ENCODE results near the gene EYS.

Gene EYS

DNA sequence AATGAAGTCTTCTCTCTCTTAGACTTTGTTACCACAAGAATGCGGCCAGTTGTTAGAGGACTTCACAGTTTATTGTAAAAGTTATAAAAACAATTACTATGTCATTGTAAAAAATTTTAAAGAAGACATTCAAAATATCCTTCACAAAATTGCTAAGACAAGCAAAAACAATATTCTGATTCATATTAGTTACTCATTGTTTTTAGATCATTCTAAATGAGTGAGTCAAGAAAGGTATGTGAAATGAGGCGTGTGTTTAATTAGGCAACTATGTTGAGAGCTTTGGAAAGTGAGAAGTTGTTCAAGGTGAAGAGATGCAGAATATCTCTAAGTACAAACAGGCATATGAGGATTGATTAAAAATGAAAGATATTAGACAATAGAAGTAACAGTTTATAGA is 875.3 kb downstream of the EYS start:
- no peak for DNase-seq (ENCODE audit: low read depth)

- DNase-seq (ENCODE audit: low read depth), result no peak
These were observed 889.5 kb downstream of the EYS start for GRCh38 chr6:64817525-64817924.

- no peak for DNase-seq (ENCODE audit: low read depth)
These were observed 891.3 kb downstream of the EYS start for GRCh38 chr6:64815718-64816117.

- no peak for DNase-seq (ENCODE audit: low read depth)
These were observed 894.9 kb downstream of the EYS start for GRCh38 chr6:64812138-64812537.

- DNase-seq (ENCODE audit: low read depth), result no peak
These were observed 895.9 kb downstream of the EYS start for GRCh38 chr6:64811119-64811518.

DNA sequence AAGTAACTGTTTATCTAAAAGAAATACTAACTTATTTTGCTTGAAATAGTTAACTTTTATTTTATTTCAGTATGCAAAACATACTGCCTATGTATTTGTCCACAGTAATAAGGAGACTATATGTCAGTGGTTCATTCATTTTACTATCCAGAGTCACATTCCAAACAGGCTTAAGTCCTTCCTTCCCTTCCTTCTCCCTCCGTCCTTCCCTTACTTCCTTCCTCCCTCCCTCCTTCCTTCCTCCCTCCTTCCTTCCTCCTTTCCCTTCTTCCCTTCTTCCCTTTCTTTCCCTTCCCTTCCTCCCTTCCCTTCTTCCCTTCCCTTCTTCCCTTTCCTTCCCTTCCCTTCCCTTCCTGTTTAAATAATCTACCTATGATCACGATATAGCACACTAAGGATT is 899.2 kb downstream of the EYS start:
- DNase-seq (ENCODE audit: low read depth), result no peak

DNA sequence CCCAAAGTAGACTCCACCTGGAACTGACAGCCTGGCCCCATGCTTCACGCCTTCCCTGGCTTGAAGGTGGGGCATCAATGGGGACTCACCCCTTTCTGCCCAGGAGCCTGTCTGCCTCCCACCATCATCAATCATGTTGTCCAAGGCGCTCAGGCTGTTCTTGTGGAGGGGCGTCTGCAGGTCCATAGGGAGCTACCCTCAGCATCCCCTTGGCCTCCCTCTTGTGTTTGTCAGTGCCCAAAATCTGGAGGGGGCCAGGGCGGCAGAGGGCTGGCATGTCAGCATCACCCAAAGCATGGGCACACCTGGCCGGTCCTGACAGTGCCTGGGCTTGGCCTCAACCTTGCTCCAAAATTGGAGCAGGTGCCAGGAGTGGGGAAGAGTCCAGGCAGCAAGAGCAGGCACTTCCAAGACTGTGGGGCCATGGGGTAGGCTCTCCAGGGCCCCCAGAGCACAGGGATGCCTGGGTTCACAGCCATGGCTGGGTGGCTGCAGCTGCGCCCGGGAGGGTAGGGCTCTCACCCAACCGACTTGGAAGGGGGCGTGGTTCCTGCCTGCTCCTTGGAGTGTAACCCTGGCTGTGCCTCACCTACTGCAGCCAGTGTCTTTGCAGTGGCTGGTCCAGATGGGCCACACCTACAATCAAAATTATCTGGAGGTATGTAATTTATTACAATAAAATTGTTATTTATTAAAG is 903.4 kb downstream of the EYS start:
- no peak for DNase-seq (ENCODE audit: low read depth)

DNA sequence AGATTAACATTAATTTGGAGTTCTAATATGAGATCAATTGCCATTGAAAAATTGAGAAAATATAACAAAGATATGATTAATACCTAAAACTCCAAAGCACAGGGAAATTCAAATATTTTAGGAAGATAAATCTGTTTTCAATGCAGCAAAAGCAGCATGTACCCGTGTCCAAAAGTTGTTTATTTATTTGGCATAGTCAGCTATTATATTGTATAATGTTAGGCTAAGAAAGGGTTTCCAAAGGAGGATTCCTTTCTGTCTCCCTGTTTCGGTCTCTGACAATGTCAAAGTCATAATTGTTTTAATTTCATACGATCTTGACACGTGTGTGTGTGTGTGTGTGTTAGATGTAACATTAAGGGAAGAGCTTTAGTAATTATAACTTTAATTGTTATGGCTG is 914.5 kb downstream of the EYS start:
- DNase-seq (ENCODE audit: low read depth), result no peak

DNA sequence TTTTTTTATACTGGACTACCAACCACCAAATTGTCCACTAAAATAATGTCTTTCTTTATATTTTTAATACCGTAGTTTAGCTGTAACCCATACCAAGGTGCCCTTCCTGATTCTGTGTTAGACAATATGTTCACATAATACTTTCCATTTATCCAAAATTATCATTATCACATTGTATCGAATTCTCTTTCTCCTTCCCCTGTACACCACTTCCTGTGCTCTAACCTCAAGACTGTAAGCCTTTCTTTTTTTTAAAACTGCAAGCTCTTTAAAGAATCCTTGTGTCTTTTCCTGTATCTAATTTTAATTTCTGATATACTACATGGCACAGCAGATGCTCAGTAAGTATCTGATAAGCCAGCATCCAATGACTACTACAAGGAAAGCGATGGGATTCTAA is 917.5 kb downstream of the EYS start:
- no peak for DNase-seq (ENCODE audit: low read depth)

DNA sequence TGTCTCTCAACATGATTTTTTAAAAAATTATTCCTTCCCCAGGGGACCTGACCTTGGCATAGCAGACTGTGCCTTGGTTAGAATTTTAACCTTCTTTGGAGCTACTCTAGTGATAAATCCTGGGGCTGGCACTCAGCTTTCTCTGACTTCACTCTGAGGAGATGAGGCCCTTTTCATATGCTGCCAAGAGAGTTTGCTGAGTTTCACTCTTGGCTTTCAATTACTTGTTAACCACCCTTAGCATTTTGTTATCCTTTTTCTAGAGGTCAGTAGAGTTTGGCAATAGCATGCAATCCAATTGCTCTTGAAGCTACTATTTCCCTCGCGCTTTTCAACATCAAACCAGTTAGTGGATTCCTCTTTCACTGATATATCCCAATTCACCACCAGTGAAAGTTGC is 920.3 kb downstream of the EYS start:
- DNase-seq (ENCODE audit: low read depth), result no peak

DNA sequence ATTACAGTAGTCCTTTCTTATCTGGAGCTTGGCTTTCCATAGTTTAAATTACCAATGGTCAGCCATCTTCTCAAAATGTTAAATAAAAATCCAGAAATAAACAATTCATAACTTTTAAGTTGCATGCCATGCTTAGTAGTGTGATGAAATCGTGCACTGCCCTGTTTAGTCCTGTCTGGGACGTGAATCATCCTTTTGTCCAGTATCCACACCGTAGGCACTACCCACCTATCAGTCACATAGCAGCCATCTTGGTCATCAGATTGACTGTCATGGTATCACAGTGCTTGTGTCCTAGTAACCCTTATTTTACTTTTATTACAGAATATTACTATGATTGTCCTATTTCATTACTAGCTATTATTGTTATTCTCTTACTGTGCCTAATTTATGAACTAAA is 924.1 kb downstream of the EYS start:
- no peak for DNase-seq (ENCODE audit: low read depth)

- no peak for DNase-seq (ENCODE audit: low read depth)
These were observed 928.9 kb downstream of the EYS start for GRCh38 chr6:64777941-64778785.

DNA sequence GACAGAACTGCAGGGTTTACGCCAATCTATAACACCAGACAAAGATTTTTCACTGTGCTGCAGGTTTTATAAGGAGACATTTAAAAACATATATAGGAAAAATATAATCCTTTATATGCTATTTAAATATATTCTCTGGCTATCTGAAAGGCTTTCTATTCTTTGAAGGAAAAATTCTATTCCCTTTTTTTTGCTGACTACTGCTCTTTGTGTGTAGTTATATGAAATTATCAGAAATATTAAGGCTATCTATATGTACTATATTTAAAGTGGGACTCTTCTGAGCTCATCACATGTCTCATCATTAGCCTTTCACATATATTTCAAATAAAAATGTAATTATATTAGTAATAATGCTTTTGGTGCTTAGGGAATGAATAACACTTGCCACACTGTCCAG is 930.7 kb downstream of the EYS start:
- no peak for DNase-seq (ENCODE audit: low read depth)

- no peak for DNase-seq (ENCODE audit: low read depth)
These were observed 932.1 kb downstream of the EYS start for GRCh38 chr6:64774881-64775280.

GRCh38 chr6:64750910-64751309 is 956.1 kb downstream of the EYS start:
- no peak for DNase-seq (ENCODE audit: low read depth)

DNA sequence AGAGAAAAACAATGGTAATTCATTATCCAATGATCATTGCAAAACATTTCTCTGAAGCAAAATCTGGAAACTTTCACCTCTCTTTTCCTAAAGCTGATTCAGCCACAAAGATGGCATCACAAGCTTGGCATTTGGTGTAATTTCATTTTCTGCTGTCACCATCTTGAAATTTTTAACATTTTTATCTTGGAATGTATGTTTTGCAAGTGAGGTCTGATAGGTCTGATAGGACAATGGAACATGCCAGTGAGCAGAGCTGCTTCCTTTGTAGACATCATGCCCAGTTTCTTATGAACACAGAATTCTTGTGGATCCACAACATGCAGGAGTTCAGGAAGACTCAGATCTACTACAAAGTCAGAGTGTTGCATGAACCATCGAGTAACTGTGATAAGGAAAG is 969.6 kb downstream of the EYS start:
- no peak for DNase-seq (ENCODE audit: low read depth)

GRCh38 chr6:64736421-64736950 is 970.5 kb downstream of the EYS start:
- DNase-seq (ENCODE audit: low read depth), result no peak

DNA sequence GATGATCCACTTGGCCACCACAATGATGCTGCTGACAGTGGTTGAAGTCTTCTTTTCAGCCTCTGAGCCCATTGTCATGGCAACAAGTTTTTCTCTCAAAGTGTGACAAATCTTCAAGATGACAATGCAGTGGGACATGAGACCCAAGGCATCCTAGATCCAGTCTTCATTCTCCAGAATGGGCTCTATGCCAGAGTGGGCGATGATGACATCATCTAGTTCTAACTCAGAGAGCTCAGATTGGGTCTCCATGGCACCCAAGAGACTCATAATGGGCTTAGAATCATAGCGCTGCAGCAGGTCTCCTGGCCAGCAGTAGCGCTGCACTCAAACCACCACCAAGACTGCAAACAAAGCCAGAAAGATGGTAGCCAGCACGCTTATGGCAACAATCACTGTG is 973.6 kb downstream of the EYS start:
- no peak for DNase-seq (ENCODE audit: low read depth)

GRCh38 chr6:64732888-64733287 is 974.1 kb downstream of the EYS start:
- no peak for DNase-seq (ENCODE audit: low read depth)

DNA sequence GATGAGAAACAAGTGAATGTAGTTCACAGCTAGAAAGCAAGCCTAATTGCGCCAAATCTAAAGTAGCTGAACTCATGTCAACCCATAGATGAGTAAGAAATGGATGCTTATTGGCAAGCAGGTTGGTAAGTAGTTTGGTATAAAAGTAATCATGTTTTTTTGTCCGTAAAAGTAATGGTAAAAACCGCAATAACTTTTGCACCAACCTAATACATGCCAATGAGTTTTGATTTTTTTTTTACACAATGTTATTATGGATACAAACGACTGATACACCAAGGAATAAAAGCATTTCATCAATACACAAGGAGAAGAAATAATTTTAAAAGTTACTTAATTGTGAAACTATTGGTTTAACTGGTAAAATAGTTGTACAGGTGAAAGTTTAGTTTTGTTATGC is 977.5 kb downstream of the EYS start:
- DNase-seq (ENCODE audit: low read depth), result no peak

- DNase-seq (ENCODE audit: low read depth), result no peak
These were observed 980.0 kb downstream of the EYS start for GRCh38 chr6:64727075-64727474.

GRCh38 chr6:64724091-64724490 is 982.9 kb downstream of the EYS start:
- no peak for DNase-seq (ENCODE audit: low read depth)

- DNase-seq (ENCODE audit: low read depth), result no peak
These were observed 983.5 kb downstream of the EYS start for GRCh38 chr6:64723327-64724058.

Data from stimulated activated CD8-positive, alpha-beta memory T cell treated with anti-CD3 and anti-CD28 coated beads, Interleukin-15, amount 100 ng/mL, for 24 hours (primary cell).